Coronary artery (tissue), 2 donors: ENCODE measurements around the gene CHD9NB.

Experiments
- DNase-seq: peaks from one replicate; pipeline ENCODE4 v3.0.0-alpha.2; 2017; ENCODE audit warnings: low spot score
- H3K27ac ChIP-seq, 2 donors: fragments of 200-600 bp; sonication (generic); one replicate each; pipeline ENCODE4 v1.5.1; 2016 to 2019
- H3K4me3 ChIP-seq: fragments of 200-600 bp; sonication (generic); 2 replicates; pipeline ENCODE4 v1.5.1; 2016; ENCODE audit warnings: mild to moderate bottlenecking, moderate library complexity
- CTCF ChIP-seq: fragments of 200-600 bp; sonication (generic); IDR thresholded peaks from one replicate; pipeline ENCODE4 v1.5.1; 2019; ENCODE audit warnings: antibody characterized with exemption

CHD9NB gene

DNA sequence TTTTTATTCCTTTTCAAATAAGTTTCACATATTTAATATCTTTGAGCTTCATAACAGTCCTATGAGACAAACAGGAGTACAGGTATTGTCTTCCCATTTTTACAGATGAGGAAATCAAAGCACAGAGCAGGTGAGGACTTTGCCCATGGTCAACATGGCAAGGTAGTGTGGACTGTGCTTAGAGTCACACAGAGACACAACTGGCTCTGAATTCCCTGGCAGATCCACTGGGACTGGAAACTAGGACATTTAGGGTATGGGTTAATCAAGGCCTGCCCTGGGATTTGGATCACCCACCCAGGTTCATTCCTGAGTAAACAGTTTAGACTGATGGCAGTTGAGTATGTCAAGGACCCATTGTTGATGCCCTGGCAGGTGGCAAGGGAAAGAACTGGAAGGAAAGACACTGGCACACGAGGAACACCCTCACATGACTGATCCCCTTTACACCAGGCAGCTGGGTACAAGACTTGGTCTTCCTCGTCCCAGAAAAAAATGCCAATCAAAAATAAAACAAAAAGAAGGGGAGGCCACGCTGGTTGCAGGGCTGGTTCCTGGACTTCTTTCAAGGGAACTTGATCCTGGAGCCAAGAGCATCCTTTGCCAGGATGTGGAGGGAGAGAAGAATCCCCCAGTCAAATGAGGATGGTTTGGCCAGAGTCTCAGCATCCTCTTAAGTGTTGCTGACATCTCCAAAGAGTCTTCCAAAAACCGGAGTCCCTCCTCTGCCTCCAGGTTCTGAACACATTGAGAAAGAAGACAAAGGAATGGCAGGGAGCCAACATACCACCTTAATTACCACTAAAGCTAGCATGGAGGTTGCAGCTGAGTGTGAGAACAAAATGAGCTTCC, 37.0 kb upstream of the CHD9NB start:
- TF ChIP-seq CTCF: no peak
- H3K27ac ChIP-seq: peak overlapping the region; percentile 59 to 94
- H3K4me3 ChIP-seq: peak overlapping the region; percentile 62
- no peak for DNase-seq

GRCh38 chr16:53087101-53087500, 34.4 kb upstream of the CHD9NB start:
- no peak for DNase-seq
- peak overlapping the region in 1 of 2 donors; percentile 51 for H3K27ac ChIP-seq
- H3K4me3 ChIP-seq: no peak overlapping the region
- no peak for TF ChIP-seq CTCF

DNA sequence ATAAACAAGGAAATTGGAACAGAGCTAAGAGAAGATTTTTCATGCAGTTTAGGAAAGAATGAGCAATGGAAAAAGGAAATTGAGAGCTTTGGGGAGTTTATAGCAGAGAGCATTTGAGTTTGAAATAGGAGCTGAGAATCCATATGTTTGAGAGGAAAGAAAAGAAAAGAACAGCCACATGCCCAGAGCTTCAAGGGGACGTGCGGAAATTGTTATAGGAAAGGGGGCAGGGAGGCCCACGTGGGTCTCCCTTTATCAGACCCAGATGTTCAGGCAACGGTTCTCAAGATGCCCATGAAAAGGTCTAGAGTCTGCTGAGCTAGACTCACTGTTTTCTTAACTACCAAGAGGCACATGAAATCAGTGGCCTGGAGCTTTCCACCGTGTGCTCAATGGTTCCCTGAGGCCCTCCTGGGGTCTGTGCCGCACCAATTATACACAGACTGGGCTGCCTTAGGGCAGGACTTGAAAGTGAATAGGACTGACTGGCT, 33.3 kb upstream of the CHD9NB start:
- Histone ChIP-seq H3K27ac (peak overlapping the region; percentile 27 to 79), H3K4me3 (no peak overlapping the region)
- no peak for TF ChIP-seq CTCF
- DNase-seq: no peak

- Histone ChIP-seq H3K27ac (peak overlapping the region; percentile 27 to 79), H3K4me3 (no peak overlapping the region)
- TF ChIP-seq CTCF: no peak
- DNase-seq: no peak
Observed at GRCh38 chr16:53085369-53085843, 32.7 kb upstream of the CHD9NB start.

DNA sequence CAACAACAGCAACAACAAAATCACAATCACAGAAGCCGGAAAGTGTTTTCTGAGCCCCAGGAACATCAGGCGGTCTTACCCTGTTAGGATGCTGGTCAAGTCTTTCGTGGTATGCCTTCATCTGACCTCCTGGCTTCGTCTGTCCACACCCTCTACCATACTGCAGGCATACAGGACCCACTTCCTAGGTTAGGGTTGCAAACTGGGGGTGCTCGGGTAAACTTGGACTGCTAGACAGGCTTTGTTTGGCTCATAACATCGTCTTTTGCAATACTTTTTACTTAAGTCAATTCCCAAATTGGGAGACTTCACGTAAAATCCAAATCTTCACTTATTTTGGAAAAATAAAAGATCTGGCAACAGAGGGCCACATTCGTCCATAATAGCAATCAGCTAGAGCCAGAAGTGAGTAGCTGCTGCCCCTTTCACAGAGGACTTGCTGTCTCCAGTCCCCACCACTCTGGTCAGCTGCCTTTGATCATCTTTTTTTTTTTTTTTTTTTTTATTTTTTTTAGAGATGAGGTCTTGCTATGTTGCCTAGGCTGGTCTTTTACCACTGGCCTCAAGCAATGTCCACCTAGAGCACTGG, 32.1 kb upstream of the CHD9NB start:
- H3K27ac ChIP-seq: peak overlapping the region; percentile 27 to 79
- no peak for TF ChIP-seq CTCF
- no peak overlapping the region for H3K4me3 ChIP-seq
- DNase-seq: no peak

GRCh38 chr16:53084141-53084541, 31.4 kb upstream of the CHD9NB start:
- TF ChIP-seq CTCF: no peak
- Histone ChIP-seq H3K4me3 (no peak overlapping the region), H3K27ac (peak overlapping the region in 1 of 2 donors; percentile 79)
- no peak for DNase-seq
